Liver (tissue), 9 donors: ENCODE data around the gene MYRFL. TPM values are rescaled to one million over a fixed set of nuclear protein-coding genes. Genes with fewer than 3 reads are reported as not detected.

Experiments
- DNase-seq: peaks from one replicate; pipeline ENCODE4 v3.0.0-alpha.2; 2017; ENCODE audit warnings: low spot score
- H3K27ac ChIP-seq, 2 donors: one replicate each; pipeline ENCODE4 v1.7.0; 2013; ENCODE audit warnings: inconsistent platforms in 2 of 2, low read length in 2 of 2, control low read depth in 1 of 2, low read depth in 1 of 2, mild to moderate bottlenecking in 1 of 2
- H3K27me3 ChIP-seq, 4 donors: one replicate each; pipeline versions ENCODE4 v1.6.1 to v1.7.0; 2013; ENCODE audit warnings: low read length in 3 of 4, inconsistent platforms in 1 of 4, mild to moderate bottlenecking in 1 of 4, moderate library complexity in 1 of 4; ENCODE audit not compliant: control insufficient read depth in 4 of 4, insufficient read depth in 4 of 4
- H3K36me3 ChIP-seq, 4 donors: one replicate each; pipeline versions ENCODE4 v1.6.1 to v1.7.0; 2013; ENCODE audit warnings: low read length in 3 of 4, mild to moderate bottlenecking in 3 of 4, low read depth in 1 of 4, moderate library complexity in 1 of 4; ENCODE audit not compliant: control insufficient read depth in 4 of 4, insufficient read depth in 3 of 4
- H3K4me1 ChIP-seq, 4 donors: one replicate each; pipeline versions ENCODE4 v1.6.1 to v1.7.0; 2013; ENCODE audit warnings: low read length in 3 of 4, mild to moderate bottlenecking in 3 of 4, moderate library complexity in 1 of 4; ENCODE audit not compliant: control insufficient read depth in 4 of 4, insufficient read depth in 4 of 4
- H3K4me3 ChIP-seq, 3 donors: one replicate each; pipeline versions ENCODE4 v1.6.1 to v1.7.0; 2013; ENCODE audit warnings: low read length in 3 of 3, control low read depth in 1 of 3, low read depth in 1 of 3, mild to moderate bottlenecking in 1 of 3
- H3K9ac ChIP-seq, 2 donors: one replicate each; pipeline ENCODE4 v1.7.0; 2013; ENCODE audit warnings: low read length in 2 of 2, mild to moderate bottlenecking in 2 of 2, moderate library complexity in 2 of 2, control low read depth in 1 of 2, low read depth in 1 of 2
- H3K9me3 ChIP-seq, 4 donors: one replicate each; pipeline versions ENCODE4 v1.6.1 to v1.7.0; 2013; ENCODE audit warnings: low read length in 3 of 4; ENCODE audit not compliant: control insufficient read depth in 4 of 4
- EGR1 ChIP-seq, 2 donors: IDR thresholded peaks; 2 replicates each; pipeline ENCODE4 v1.6.1; 2016 to 2018; ENCODE audit warnings: antibody characterized with exemption in 2 of 2, low read depth in 2 of 2
- FOXA1 ChIP-seq: IDR thresholded peaks from 2 replicates; pipeline ENCODE4 v1.6.1; 2016; ENCODE audit warnings: antibody characterized with exemption
- FOXA2 ChIP-seq: IDR thresholded peaks from 2 replicates; pipeline ENCODE4 v1.6.1; 2016; ENCODE audit warnings: antibody characterized with exemption
- GABPA ChIP-seq, 2 donors: IDR thresholded peaks in 1 of 2; conservative IDR thresholded peaks in 1 of 2; 2 replicates each; pipeline ENCODE4 v1.6.1; 2016; ENCODE audit warnings: antibody characterized with exemption in 2 of 2, mild to moderate bottlenecking in 1 of 2, moderate library complexity in 1 of 2
- HNF4A ChIP-seq, 2 donors: conservative IDR thresholded peaks; 2 replicates each; pipeline ENCODE4 v1.6.1; 2016; ENCODE audit warnings: antibody characterized with exemption in 2 of 2, mild to moderate bottlenecking in 2 of 2
- HNF4G ChIP-seq: IDR thresholded peaks from 2 replicates; pipeline ENCODE4 v1.6.1; 2016; ENCODE audit warnings: antibody characterized with exemption
- JUND ChIP-seq, 2 donors: IDR thresholded peaks; 2 replicates each; pipeline ENCODE4 v1.6.1; 2016; ENCODE audit warnings: antibody characterized with exemption in 2 of 2
- NR2F2 ChIP-seq: IDR thresholded peaks from 2 replicates; pipeline ENCODE4 v1.6.1; 2016; ENCODE audit warnings: antibody characterized with exemption
- RAD21 ChIP-seq, 2 donors: IDR thresholded peaks; 2 replicates each; pipeline ENCODE4 v1.6.1; 2016; ENCODE audit warnings: antibody characterized with exemption in 2 of 2, mild to moderate bottlenecking in 2 of 2
- RXRA ChIP-seq, 2 donors: IDR thresholded peaks; 2 replicates each; pipeline ENCODE4 v1.6.1; 2017 to 2018; ENCODE audit warnings: antibody characterized with exemption in 2 of 2, mild to moderate bottlenecking in 1 of 2
- SP1 ChIP-seq: IDR thresholded peaks from 2 replicates; pipeline ENCODE4 v1.6.1; 2018; ENCODE audit warnings: antibody characterized with exemption, mild to moderate bottlenecking
- TAF1 ChIP-seq: conservative IDR thresholded peaks from 2 replicates; pipeline ENCODE4 v1.6.1; 2016; ENCODE audit warnings: antibody characterized with exemption, mild to moderate bottlenecking
- WGBS: extraction: QIAGEN DNeasy Blood & Tissue Kit; methylation state at CpG from one replicate; pipeline ENCODE4 v1.1.7; 2013; 5-methylcytosine and 5-hydroxymethylcytosine counted together
- polyA plus RNA-seq, 2 donors: library from polyadenylated mRNA; stranded (reverse) in 1 of 2; unstranded in 1 of 2; fragments of 200-250 nt in 1 of 2; fragments of >200 nt in 1 of 2; fragmentation: Nextera tagmentation in 1 of 2; extraction: Ambion mirVana in 1 of 2; gene quantifications; one replicate each; pipeline versions ENCODE4 v1.2.1 to v1.2.3, GENCODE V29; 2013 to 2015
- total RNA-seq, 2 donors: library from RNA; depleted of rRNA; stranded (reverse); fragments of >200 nt; gene quantifications; one replicate each; pipeline ENCODE4 v1.2.3, GENCODE V29; 2014
- TF ChIP-seq, protein P1 (sequence below): IDR thresholded peaks from 2 replicates; pipeline ENCODE4 v1.6.1; 2016; ENCODE audit warnings: antibody characterized with exemption
- TF ChIP-seq, protein P2 (sequence below): fragments of 150-350 bp; IDR thresholded peaks from 2 replicates; pipeline ENCODE4 v1.5.1; 2017; ENCODE audit warnings: improper control_type of control experiment, low read depth, low read length; ENCODE audit not compliant: missing input control
- TF ChIP-seq, protein P3 (sequence below): IDR thresholded peaks from 2 replicates; pipeline ENCODE4 v1.6.1; 2016; ENCODE audit warnings: antibody characterized with exemption
- TF ChIP-seq, protein P4 (sequence below): IDR thresholded peaks from 2 replicates; pipeline ENCODE4 v1.6.1; 2016; ENCODE audit warnings: antibody characterized with exemption
- donor health status: healthy.
- donor health status: healthy.
- donor health status: healthy.
- donor health status: healthy.
- donor health status: healthy.

Gene MYRFL
- total and polyA plus RNA-seq, 4 donors, result under 0.01 to 0.19 (median 0.10) TPM

DNA sequence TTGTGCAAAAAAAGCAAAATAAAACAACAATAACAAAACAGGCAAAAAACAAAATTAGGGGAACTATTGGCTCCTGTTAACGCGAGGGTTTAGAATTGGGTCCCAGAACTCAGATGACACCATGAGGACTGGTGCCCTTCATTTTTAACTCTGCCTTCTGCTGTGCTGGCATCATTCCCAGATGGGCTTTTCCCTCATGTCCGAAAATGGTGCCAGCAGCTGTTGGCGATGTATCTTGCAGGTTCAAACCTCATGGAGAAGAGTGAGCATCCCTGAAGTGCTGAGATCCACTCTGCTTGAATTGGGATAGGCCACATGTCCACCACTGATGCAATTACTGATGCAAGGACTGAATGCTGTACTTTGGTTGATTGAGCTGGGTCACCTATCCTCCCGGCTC is 61.1 kb downstream of the MYRFL start:
- no peaks in the 10 kb centered on the region for H3K27me3 ChIP-seq
- H3K36me3 ChIP-seq, result no peaks in the 10 kb centered on the region
- H3K9me3 ChIP-seq, result no peaks in the 10 kb centered on the region
- no peak for DNase-seq
- no peak overlapping the region for H3K9ac ChIP-seq
- no peak overlapping the region for H3K4me3 ChIP-seq
- WGBS, result 83% methylated on average over 5 of the region's 5 CpGs
- no peak overlapping the region for H3K27ac ChIP-seq
- no peaks in the 10 kb centered on the region for H3K4me1 ChIP-seq
- no peak for TF ChIP-seq SP1
- TF ChIP-seq, protein P1, sequence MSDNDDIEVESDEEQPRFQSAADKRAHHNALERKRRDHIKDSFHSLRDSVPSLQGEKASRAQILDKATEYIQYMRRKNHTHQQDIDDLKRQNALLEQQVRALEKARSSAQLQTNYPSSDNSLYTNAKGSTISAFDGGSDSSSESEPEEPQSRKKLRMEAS, result no peak
- no peak for TF ChIP-seq NR2F2
- TF ChIP-seq GABPA (IDR thresholded peaks at IDR 0.05 in 1 of 2, conservative IDR thresholded peaks at IDR 0.05 in 1 of 2), result no peak
- TF ChIP-seq JUND (IDR thresholded peaks at IDR 0.05), result no peak
- no peak for TF ChIP-seq EGR1 (IDR thresholded peaks at IDR 0.05; ENCODE audit: low read depth in 2 of 2)

DNA sequence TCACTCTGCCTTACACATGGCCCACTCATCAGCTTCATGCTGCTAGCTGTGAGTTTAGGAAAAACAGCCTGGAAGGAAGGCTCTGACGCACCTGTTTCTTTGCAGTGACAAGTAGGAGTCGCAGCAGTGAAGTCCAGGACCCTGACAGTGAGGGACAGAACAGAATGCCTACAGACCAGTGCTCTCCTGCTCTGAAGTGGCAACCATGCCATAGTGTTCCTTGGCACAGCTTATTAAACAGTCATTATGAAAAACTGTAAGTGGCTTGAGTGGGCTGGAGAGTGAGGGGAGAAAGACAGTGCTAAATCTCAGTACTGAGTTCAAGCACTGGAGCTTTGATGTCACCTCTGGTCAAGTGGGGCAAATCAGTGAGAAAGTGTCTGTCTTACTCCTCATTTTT is 61.7 kb downstream of the MYRFL start:
- Histone ChIP-seq H3K27ac (no peak overlapping the region), H3K36me3 (no peaks in the 10 kb centered on the region), H3K4me1 (no peaks in the 10 kb centered on the region), H3K4me3 (no peak overlapping the region), H3K9me3 (no peaks in the 10 kb centered on the region), H3K9ac (no peak overlapping the region), H3K27me3 (no peaks in the 10 kb centered on the region)
- no peak for TF ChIP-seq HNF4A (conservative IDR thresholded peaks at IDR 0.05)
- no peak for TF ChIP-seq FOXA2
- TF ChIP-seq SP1, result no peak
- TF ChIP-seq, protein P2, sequence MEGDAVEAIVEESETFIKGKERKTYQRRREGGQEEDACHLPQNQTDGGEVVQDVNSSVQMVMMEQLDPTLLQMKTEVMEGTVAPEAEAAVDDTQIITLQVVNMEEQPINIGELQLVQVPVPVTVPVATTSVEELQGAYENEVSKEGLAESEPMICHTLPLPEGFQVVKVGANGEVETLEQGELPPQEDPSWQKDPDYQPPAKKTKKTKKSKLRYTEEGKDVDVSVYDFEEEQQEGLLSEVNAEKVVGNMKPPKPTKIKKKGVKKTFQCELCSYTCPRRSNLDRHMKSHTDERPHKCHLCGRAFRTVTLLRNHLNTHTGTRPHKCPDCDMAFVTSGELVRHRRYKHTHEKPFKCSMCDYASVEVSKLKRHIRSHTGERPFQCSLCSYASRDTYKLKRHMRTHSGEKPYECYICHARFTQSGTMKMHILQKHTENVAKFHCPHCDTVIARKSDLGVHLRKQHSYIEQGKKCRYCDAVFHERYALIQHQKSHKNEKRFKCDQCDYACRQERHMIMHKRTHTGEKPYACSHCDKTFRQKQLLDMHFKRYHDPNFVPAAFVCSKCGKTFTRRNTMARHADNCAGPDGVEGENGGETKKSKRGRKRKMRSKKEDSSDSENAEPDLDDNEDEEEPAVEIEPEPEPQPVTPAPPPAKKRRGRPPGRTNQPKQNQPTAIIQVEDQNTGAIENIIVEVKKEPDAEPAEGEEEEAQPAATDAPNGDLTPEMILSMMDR, result no peak
- TF ChIP-seq, protein P3, sequence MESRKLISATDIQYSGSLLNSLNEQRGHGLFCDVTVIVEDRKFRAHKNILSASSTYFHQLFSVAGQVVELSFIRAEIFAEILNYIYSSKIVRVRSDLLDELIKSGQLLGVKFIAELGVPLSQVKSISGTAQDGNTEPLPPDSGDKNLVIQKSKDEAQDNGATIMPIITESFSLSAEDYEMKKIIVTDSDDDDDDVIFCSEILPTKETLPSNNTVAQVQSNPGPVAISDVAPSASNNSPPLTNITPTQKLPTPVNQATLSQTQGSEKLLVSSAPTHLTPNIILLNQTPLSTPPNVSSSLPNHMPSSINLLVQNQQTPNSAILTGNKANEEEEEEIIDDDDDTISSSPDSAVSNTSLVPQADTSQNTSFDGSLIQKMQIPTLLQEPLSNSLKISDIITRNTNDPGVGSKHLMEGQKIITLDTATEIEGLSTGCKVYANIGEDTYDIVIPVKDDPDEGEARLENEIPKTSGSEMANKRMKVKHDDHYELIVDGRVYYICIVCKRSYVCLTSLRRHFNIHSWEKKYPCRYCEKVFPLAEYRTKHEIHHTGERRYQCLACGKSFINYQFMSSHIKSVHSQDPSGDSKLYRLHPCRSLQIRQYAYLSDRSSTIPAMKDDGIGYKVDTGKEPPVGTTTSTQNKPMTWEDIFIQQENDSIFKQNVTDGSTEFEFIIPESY, result no peak
- no peak for TF ChIP-seq FOXA1
- TF ChIP-seq RXRA (IDR thresholded peaks at IDR 0.05), result no peak
- no peak for TF ChIP-seq HNF4G
- no peak for TF ChIP-seq JUND (IDR thresholded peaks at IDR 0.05)
- no peak for TF ChIP-seq NR2F2
- TF ChIP-seq, protein P1, result no peak
- no peak for TF ChIP-seq RAD21 (IDR thresholded peaks at IDR 0.05)
- TF ChIP-seq, protein P4, sequence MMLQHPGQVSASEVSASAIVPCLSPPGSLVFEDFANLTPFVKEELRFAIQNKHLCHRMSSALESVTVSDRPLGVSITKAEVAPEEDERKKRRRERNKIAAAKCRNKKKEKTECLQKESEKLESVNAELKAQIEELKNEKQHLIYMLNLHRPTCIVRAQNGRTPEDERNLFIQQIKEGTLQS, result no peak
- WGBS, result 95% methylated on average over 2 of the region's 2 CpGs
- DNase-seq, result no peak

DNA sequence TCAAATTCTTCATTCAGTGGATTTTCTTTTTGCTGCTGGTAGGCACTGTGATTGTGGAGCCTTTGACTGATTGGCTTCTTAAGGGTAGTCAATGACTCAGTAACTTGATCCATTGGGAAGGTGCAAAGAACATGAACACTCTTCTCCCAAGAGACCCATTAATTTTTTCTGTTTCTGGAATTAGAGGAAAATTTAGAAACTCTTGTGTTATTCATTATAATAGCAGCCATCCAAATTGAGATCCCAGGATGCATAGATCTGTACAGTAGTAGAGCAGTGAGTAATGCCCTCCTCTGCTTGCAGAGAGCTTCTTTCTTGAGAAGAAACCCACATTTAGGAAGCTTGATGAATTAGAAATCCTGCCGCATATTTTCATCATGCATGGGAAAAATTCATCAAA is 63.9 kb downstream of the MYRFL start:
- no peaks in the 10 kb centered on the region for H3K4me1 ChIP-seq
- H3K36me3 ChIP-seq, result no peaks in the 10 kb centered on the region
- H3K4me3 ChIP-seq, result no peak overlapping the region
- TF ChIP-seq EGR1 (IDR thresholded peaks at IDR 0.05; ENCODE audit: low read depth in 2 of 2) (no peak), FOXA2 (no peak), RAD21 (IDR thresholded peaks at IDR 0.05) (no peak), NR2F2 (no peak), SP1 (no peak), GABPA (IDR thresholded peaks at IDR 0.05 in 1 of 2, conservative IDR thresholded peaks at IDR 0.05 in 1 of 2) (no peak), TAF1 (no peak)
- TF ChIP-seq, protein P4, result no peak
- TF ChIP-seq, protein P1, result no peak
- TF ChIP-seq, protein P3, result no peak
- WGBS, result 88% methylated on average over 1 of the region's 1 CpG
- no peak overlapping the region for H3K9ac ChIP-seq
- no peak overlapping the region for H3K27ac ChIP-seq
- no peaks in the 10 kb centered on the region for H3K27me3 ChIP-seq
- no peak for DNase-seq
- H3K9me3 ChIP-seq, result no peaks in the 10 kb centered on the region
